ENCODE data around the gene MAP3K3.

Gene MAP3K3

DNA sequence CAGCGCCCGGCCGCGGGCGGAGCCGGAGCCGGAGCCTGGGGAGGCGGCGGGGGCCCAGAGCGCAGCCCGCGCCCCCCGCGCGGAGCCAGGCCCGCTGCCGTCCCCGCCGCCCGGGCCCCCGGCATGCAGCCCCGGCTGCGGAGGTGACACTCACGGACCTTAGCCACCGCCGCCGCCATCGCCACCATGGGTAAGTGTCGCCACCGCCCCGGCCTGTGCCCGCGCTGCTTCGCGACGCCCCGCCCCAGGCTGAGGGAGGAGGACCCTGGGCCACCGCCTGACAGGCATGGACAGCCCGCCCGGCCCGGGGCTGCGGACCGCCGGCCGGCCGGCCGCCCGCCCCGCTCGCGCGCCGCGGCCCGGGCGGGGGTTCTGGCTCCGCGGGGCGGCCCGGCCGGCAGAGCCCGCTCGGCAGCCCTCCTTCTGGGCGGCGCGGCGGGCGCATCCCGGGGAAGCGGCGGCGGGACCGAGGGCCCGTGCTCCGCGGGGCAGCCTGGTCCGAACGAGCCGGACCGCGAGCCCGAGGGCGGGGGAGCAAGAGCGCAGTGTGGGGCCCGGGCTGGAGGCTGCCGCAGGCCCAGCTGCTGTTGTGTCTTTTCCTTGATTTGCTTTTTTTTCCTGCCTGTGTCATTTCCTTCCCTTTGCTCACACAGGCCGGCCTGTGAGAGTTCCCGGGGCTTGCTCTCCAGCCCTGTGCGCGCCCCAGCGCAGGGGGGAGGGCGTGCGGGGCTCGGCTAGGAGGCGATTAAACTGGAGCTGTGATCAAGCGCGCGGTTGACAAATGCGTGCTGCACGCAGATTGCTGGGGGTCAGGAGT lies 565 bp downstream of the MAP3K3 start:
- peak; percentile 68 for DNase-seq (ENCODE audit: low read depth, low spot score)

DNA sequence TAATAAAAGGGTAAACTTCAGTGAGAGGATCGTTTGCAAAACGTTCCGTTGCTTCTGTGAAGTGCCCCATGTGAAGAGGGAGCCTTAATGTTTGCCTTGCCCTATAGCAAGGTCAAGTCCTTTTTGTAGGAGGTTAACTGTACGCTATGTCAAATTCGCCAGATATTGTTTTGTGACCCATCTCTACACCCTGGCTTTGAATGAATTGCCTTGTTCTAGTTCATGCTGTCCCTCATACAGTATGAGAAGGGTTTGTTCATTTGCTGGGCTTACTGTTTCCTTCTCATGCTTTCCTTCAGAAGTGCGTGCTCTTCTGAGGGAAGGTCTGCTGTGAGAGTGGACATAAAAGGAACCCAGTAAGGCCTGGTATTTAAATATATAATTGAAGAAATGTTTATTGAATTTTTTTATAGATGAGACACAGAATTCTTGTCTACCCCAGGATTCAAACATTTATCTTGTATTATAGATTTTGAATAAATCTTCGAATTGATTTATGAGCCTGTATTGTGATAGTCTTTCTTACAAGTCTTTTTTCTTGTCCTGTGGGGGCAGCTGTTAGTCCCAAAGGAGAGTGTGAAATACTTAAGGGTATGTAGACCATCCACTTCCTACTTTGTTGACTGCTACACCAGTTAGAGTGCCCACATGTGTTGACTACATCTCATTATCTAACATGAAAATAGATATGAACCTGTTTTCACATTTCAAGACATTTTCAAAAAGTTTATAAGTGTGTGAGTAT lies 1.7 kb downstream of the MAP3K3 start:
- DNase-seq (ENCODE audit: low read depth, low spot score) = no peak

DNA sequence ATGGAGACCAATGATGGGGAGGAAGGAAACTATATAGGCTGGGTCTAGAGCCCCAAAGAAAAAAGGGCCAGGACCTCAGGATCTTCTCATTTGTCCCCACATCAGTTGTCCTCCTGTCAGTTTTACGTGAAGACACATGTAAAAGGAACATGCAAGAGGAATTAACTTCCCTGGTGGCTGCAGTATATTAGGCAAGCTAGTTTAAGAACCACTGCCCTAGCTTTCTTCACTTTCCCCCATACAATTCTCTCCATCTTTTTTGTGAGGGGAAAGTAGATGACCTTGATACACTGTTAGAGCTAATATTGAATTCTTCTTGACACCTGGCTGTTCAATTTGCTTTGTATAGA lies 2.3 kb downstream of the MAP3K3 start:
- DNase-seq (ENCODE audit: low read depth, low spot score) = no peak

DNA sequence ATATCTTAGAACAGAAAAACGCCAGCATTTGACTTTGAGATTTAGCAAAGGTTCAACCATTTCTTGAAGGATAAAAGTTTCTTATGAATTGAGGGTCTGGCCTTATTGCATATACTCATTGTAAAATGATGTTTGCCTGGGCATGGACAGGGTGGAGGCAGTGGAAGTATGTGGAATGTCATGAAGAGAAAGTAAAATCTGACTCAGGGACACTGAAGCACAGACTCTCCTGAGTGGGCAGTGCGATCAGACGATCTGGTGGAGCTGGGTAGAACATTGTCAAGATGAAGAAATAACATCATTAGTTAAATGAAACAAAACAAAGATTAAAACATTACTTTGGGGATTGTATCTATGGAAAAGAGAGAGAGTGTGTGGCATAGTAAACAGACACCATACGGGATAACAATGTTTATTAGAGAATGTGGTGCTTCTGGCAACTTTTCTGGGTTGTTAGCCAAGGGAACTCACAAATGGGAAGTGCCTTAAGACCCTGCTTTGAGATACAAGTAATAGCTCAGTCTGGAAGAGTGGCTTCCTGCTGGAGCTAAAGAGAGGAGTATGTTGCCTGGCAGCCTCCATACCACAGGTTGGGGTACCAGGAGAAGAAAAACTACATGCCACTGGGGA lies 4.4 kb downstream of the MAP3K3 start:
- DNase-seq (ENCODE audit: low read depth, low spot score) = no peak

DNA sequence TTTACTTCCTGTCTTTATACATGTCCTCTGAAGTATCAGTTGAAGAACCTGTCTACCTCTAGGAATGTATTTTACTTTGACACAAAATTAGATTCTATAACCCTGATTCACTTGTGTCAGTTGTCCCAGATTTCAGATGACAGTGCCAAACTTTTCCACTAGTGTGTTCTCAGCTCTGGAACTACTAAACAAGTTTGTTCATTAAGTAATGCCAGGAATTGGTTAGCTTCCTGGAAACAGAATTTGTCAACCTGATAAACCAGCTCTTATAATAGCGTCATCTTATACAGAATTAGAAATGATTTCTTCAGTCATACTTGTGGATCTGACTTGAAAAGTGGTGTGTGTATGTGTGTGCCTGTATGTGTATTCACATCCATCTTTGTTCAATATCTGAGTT lies 7.4 kb downstream of the MAP3K3 start:
- no peak for DNase-seq (ENCODE audit: low read depth, low spot score)

DNA sequence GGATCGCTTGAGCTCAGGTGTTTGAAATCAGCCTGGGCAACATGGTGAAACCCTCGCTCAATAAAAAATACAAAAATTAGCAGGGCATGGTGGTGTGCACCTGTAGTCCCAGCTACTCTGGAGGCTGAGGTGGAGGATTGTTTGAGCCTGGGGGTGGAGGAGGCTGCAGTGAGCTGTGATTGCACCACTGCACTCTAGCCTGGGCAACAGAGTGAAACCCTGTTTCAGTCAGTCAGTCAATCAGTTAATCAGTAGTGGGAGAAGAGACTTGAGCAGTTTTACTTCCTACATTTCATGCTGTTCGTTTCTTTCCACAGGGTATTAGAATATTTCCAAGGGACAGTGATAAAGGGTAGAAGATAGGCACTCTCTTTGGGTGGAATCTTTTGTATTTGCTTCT lies 8.8 kb downstream of the MAP3K3 start:
- DNase-seq (ENCODE audit: low read depth, low spot score) = no peak

DNA sequence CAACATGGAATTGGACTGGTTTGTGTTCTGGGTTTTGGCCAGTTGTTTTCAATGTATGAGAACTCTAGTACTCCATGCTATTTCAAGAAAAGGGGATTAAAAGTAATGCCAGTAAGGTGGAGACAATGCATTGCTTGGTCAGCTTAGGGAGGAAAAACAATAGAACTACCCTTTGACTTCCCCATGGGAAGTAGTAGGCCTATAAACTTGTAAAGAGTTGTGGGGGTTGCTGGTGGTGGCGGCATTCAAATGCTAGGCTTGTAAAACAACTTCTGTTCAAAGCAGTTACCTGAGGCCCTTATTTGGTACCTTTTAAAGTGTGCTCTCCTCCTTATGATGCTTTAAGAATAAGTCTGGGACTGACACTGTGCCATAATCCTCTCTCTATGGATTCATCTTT lies 9.4 kb downstream of the MAP3K3 start:
- no peak for DNase-seq (ENCODE audit: low read depth, low spot score)

DNA sequence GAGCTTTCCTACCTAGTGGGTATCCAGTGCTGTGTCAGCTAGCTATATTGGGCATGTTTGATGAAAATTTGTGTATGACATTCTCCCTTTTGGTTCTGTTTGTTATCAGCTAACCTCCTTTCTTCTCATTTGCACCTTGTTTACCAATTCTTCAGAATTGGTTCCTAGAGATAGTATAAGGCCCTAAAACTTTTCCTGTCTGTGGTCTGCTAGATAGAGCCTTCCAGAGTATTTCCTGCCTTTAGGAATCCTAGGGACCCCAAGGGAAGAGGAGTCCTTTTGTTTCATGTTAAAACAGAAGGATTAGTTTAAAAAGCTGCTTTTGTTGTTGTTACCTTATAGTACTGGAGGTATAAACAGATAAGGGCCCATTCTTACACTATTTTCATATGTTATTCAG lies 11.5 kb downstream of the MAP3K3 start:
- DNase-seq (ENCODE audit: low read depth, low spot score) = no peak

DNA sequence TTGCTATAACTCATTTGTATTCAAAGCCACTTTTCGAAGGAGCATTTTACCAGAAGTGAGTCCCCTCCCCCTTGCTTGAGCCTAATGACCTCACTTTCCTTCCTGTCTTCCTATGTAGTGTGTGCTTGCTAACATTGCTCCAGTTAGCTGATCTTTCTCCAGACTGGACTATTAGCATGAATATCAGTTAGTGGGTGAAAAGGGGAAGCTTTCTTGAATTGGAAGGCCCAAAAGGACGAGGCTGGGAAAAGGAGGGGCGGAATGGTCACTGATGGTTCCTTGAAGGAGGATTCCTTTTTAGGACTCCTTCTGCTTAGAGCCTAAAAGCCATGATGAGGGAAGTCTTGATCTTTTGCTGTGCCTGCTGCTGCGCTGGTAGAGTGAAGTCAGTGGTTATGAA lies 11.9 kb downstream of the MAP3K3 start:
- DNase-seq (ENCODE audit: low read depth, low spot score) = peak; percentile 34

DNA sequence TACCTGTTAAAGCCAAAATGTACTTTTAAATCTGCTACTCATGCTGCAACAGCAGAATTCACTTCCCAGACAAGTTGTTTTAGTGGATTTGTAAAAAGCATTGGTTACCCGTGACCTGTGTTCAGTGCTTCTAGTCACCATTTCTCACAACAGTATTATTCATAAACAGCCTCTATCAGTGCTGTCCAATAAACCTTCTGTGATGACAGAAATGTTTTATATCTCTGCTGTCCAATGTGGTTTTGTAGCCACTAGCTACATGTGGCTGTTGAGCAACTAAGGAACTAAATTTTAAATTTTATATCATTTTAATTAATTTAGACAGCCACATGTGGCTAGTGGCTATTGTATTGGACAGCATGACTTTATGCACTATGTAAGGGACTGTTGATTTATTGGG lies 12.6 kb downstream of the MAP3K3 start:
- no peak for DNase-seq (ENCODE audit: low read depth, low spot score)

DNA sequence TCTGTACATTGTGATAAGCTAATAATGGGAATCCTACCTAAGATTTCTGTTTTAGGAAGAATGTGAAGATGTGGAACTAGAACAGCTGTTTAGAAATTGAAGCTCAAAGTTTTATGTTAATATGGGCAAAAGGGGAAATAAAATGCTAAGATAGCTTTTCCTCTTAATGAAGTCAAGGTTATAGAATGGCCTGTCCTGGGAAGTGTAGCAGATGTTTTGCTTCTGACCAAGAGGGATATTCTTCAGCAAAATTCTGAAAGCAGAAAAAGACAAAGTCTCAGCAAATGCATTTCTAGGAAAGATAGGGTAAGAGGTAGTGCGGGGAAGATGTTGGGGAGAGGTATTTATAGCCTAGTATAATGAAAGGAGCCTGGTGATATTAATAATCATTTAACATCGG lies 13.1 kb downstream of the MAP3K3 start:
- DNase-seq (ENCODE audit: low read depth, low spot score) = no peak

DNA sequence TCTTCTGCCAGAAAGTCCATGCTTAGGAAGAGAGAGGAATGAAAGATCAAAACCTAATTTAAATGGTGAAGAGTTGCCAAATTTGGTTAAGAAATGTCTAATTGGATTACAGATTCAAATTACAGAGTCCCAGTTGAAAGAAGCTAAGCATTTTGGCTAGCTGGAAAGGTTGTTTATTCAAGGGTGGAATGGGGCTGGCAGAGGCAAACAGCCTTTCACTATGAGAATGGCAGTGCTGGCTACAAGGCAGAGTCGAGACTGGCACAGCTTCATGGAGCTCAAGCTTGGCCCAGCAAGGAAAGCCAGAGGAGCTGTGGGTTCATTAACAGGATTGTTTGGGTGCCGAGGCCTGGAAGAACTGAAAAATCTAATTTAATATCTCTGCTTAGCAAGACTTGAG lies 13.6 kb downstream of the MAP3K3 start:
- DNase-seq (ENCODE audit: low read depth, low spot score) = no peak

DNA sequence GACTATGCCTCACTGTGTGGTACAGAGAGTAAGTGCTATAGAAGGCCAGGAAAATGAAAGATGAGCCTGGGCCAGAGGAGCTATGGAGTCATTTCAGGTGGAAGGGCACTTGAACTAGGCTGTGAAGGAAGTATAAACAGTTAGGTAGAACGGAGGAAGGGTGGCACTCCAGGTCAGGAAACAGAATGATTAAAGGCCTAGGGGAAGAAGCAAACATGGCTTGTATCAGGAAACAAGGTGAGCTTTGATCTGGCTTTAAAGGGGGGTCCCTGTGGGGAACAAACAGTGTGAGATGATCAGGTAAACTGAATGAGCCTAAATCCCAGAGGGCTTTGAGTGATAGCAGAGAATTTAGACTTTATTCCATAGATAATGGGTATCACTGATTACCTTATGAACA lies 16.9 kb downstream of the MAP3K3 start:
- DNase-seq (ENCODE audit: low read depth, low spot score) = no peak

DNA sequence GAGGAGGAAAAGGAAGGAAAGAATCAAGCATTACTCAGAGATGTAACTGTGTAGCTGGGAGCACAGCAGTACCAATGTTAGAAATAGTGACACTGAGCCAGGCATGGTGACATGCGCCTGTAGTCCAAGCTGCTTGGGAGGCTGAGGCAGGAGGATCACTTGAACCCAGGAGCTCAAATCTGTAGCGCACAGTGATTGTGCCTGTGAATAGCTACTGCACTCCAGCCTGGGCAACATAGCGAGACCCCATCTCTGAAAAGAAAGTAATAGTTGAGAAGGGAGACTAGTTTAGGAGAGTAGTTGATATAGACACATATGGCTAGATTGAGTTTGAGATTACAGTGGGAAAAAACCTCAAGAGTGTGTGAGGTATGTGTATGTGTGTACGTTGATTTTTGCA lies 17.8 kb downstream of the MAP3K3 start:
- DNase-seq (ENCODE audit: low read depth, low spot score) = no peak

DNA sequence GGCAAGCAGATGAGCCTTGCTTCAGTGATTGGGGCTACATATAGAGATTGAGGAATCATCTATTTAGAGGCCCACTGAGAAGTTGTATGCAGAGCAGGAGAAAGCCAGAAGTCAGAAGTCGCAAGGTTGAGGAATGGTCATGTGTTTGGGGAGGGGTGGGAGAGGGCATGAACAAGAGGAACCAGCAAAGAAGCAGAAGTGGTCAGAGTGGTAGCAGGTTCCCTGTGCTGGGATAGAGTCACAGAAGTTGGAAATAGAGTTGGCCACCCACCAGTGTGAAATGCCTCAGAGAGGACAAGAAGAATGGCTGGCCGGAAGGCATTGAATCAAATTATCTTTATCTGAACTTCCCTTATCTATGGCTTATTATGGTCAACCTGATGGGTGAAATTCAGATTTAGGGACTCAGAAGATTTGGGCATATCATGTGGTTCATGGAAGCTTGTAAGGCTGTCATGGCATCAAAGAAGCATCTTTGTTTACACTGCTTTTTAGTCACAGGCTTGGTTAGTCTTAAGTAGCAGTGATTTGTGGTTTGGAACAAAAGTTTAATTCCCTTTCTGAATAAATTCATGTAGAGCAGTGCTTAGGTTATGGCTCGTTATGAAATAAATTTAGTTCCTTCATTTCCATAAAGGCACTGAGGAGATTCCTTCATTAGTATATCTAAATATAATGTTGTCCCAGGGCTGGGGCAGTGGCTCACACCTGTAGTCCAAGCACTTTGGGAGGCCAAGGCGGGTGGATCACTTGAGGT lies 19.7 kb downstream of the MAP3K3 start:
- DNase-seq (ENCODE audit: low read depth, low spot score) = no peak

DNA sequence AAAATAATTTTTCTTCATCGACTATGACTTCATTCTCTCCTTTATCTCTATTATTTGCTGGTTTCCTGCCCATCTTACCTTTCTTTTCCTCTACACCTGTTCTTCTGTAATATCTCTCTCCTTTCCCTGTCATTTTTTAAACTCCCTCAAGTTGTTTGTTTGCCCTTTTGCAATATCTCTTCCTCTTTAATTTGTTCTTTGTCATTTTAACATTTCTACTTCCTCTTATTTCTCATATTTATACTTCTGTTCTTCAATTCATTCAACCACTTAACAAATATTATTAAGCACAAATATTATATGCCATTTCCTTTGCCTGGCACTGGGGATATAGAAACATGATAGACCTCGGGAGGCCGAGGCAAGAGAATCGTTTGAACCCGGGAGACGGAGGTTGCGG lies 22.6 kb downstream of the MAP3K3 start:
- DNase-seq (ENCODE audit: low read depth, low spot score) = no peak

DNA sequence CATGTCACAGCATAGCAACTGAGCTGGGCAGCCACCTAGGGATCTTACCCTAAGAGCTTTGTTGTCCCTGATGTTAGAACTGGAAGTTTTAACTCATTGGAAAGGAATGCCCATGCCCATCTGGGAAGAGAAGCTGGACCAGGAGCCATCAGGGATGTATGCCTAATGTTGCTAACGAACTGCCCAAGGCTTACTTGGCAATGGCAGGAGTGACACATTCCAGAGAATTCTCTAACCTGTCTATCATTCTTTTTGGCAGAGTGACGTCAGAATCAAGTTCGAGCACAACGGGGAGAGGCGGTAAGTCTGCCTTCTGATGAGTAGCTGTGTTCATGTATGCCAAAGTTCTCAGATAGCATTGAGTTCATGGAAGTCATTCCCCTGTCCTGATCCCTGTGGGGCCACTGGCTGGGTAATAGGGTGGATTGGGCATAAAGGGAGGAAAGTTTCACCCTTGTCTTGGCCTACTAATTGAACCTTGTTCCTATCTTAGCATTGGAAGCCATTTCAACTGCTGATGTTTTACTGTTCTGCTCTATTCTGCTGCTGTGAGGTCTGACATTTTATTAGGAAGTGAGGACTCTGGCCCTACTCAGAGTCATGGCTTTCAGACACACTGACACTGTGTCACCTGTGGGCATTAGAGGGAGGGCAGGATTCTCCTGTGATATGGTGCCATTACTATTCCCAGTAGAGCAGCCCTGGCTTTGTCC lies 23.7 kb downstream of the MAP3K3 start:
- no peak for DNase-seq (ENCODE audit: low read depth, low spot score)

DNA sequence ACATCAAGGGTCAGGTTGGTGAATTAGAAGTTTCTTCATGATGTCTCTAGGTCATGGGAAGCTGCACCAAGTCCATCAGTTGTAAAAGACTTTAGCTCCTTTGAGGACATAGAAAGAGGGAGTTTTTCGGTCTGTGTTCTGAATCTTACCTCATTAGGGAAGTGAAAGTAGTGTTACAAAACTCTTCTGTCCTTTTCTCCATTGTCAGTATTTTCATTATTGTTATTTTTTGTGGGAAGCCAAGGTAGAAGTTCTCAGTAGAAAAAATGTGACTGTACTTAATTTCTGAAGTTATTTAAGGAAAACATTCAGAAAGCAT lies 24.2 kb downstream of the MAP3K3 start:
- no peak for DNase-seq (ENCODE audit: low read depth, low spot score)

DNA sequence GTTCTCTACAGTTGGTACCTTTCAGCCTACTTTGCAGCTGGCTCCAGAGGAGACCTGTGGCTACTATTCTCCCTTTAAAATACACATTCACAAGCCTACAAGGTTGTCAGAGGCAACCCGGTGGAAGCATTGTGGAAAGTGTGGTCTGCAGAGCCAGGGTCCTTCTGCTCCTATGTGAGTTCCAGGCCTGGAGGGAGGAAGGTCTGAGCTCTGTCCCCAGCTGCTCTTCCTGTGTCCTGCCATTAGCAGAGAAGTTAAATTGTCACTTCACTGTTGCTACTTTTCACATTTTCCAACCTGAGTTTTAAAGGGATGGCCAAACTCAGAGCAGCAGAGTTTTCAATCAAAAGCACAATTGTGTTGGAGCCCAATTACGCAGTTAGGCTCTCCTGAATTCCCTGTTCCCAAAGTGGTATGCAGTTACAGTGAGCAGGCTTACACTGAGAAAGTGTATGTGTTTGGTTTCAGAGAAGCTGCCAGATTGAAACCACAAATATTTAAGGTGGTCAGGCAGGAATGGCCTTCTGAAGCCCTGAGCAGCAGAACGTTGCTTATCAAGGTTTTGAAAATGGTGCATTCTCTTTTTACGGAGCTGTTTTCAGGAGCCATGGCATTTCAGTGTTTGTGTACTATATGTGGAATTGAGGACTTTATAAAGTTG lies 25.0 kb downstream of the MAP3K3 start:
- peak; percentile 60 for DNase-seq (ENCODE audit: low read depth, low spot score)

DNA sequence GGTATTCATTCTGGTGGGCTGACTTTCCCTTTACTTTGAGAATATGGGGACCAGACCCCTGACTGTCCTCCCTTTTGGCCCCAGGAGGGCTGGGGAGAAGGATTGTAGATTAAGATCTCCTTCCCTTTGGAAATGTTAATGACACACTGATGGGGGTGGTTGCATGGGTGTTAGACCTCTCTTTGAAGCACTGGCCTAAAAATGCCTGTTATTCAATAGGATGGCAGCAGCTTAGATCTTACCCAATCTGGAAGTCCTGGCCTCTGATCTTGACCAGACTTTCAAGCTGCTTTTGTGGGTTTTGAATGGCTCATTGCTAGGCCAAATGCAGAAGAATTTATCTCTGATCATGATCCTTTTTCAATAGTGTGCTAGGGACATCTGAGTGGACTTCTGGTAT lies 25.7 kb downstream of the MAP3K3 start:
- DNase-seq (ENCODE audit: low read depth, low spot score) = peak; percentile 60

DNA sequence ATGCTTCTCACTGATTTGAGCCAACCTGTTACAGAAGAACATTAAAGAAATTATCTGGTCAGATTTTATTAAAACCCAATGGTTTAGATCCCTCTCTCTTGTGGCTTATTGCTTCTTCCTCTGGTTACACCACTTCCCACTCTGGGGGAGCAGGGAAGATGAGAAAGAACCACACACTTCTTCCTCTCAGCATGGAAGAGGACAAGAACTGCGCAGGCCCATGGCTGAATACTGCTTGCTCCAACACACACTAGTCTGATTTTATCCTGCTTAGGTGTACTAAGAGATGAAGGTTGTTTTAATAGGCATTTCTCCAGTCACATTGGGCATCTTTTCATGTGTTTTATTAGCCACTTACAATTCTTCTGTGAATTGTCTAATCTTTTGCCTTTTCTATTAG lies 27.6 kb downstream of the MAP3K3 start:
- DNase-seq (ENCODE audit: low read depth, low spot score) = no peak

Measured in ELF-1 (cell line).